ENCODE results near the gene EDEM2. TPM values are rescaled to one million over a fixed set of nuclear protein-coding genes. Genes with fewer than 3 reads are reported as not detected.
"Not testable (repeated sequence)": the region's sequence is repeated elsewhere in the genome, so short reads cannot be mapped to it uniquely, and the experiment has no call there.

EDEM2 gene
- total RNA-seq, 1 donor from 2014 or later, result 20.4 TPM

GRCh38 chr20:35165221-35166185 lies 18.4 kb upstream of the EDEM2 start:
- no peak for DNase-seq (ENCODE audit: low read depth)
- TF ChIP-seq CTCF (conservative IDR thresholded peaks at IDR 0.05; ENCODE audit: low read depth, low read length), result no peak
- no peak overlapping the region for H3K4me3 ChIP-seq (ENCODE audit: low read depth, low read length)

- DNase-seq (ENCODE audit: low read depth); H3K4me3 ChIP-seq (ENCODE audit: low read depth, low read length): not testable (repeated sequence)
These were observed 17.4 kb upstream of the EDEM2 start for GRCh38 chr20:35164531-35164930.

- H3K4me3 ChIP-seq (ENCODE audit: low read depth, low read length); DNase-seq (ENCODE audit: low read depth): not testable (repeated sequence)
These were observed 13.2 kb upstream of the EDEM2 start for GRCh38 chr20:35160341-35160740.

- no peak for TF ChIP-seq CTCF (conservative IDR thresholded peaks at IDR 0.05; ENCODE audit: low read depth, low read length)
- no peak overlapping the region for H3K4me3 ChIP-seq (ENCODE audit: low read depth, low read length)
- no peak for DNase-seq (ENCODE audit: low read depth)
These were observed 9.8 kb upstream of the EDEM2 start for GRCh38 chr20:35156978-35157377.

- H3K4me3 ChIP-seq (ENCODE audit: low read depth, low read length), result no peak overlapping the region
- no peak for TF ChIP-seq CTCF (conservative IDR thresholded peaks at IDR 0.05; ENCODE audit: low read depth, low read length)
- DNase-seq (ENCODE audit: low read depth), result no peak
These were observed 8.8 kb upstream of the EDEM2 start for GRCh38 chr20:35155936-35156335.

GRCh38 chr20:35151736-35152135 lies 4.6 kb upstream of the EDEM2 start:
- no peak overlapping the region for H3K4me3 ChIP-seq (ENCODE audit: low read depth, low read length)
- no peak for DNase-seq (ENCODE audit: low read depth)
- TF ChIP-seq CTCF (conservative IDR thresholded peaks at IDR 0.05; ENCODE audit: low read depth, low read length), result no peak

GRCh38 chr20:35150846-35151579 lies 3.9 kb upstream of the EDEM2 start:
- H3K4me3 ChIP-seq (ENCODE audit: low read depth, low read length), result no peak overlapping the region
- TF ChIP-seq CTCF (conservative IDR thresholded peaks at IDR 0.05; ENCODE audit: low read depth, low read length), result no peak
- DNase-seq (ENCODE audit: low read depth), result no peak

GRCh38 chr20:35147575-35148071 lies 487 bp upstream of the EDEM2 start:
- not testable (repeated sequence) for DNase-seq (ENCODE audit: low read depth)
- peak overlapping the region; percentile 97 for H3K4me3 ChIP-seq (ENCODE audit: low read depth, low read length)

All from epithelial cell of proximal tubule (primary cell).